NOMO-1 (cell line): ENCODE measurements around the gene SDHAF3.
A peak's percentile ranks its signal among the peaks of the same experiment; 100 is the strongest.
"Not testable (repeated sequence)": the region's sequence is repeated elsewhere in the genome, so short reads cannot be mapped to it uniquely, and the experiment has no call there.

Experiments
- DNase-seq, 2 experiments: peaks; one replicate each; lab custom pipeline; 2025; ENCODE audit not compliant: unreplicated experiment in 2 of 2; lab: John Stamatoyannopoulos, UW

SDHAF3 gene

DNA sequence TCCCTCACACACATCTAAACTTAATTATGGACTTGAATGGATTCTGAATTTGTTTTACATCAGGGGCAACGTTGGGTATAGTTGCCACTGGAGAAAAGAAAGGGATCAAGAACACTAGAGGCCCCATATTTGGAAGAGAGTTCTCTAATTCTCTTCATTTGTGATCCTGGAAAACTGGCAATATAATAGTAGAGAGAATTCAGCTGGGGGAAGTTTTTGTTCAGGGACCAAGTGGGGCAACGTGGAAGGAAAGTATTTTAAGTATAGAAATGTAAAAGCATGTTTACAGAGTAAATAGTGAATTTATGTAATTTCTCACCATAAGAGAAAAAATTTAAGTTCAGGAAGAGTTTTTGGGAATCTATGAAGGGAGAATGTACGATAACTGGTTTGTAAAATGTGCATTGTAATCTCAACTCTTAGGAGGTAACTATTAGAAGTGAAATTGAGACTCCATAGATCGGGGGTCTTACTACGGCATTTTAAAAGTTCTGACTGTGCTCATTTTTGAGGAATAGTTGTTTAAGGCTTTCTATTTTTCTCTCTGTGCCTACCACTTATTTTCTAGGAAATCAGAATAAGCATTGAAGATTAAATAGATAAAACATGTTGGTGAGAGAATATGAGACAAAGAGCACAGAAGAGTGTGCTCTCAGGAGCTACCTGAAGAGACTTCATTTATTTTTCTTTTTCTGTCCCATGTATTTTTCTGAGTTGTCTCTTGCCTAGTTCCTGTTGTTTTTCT, 3.4 kb downstream of the SDHAF3 start:
- no peak for DNase-seq

DNA sequence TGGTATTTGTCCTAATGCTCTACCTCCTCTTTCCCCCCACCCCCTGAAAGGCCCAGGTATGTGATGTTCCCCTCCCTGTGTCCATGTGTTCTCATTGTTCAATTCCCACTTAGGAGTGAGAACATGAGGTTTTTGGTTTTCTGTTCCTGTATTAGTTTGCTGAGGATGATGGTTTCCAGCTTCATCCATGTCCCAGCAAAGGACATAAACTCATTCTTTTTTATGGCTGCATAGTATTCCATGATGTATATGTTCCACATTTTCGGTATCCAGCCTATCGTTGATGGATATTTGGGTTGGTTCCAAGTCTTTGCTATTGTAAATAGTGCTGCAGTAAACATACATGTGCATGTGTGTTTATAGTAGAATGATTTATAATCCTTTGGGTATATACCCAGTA, 5.6 kb downstream of the SDHAF3 start:
- DNase-seq = not testable (repeated sequence)

DNA sequence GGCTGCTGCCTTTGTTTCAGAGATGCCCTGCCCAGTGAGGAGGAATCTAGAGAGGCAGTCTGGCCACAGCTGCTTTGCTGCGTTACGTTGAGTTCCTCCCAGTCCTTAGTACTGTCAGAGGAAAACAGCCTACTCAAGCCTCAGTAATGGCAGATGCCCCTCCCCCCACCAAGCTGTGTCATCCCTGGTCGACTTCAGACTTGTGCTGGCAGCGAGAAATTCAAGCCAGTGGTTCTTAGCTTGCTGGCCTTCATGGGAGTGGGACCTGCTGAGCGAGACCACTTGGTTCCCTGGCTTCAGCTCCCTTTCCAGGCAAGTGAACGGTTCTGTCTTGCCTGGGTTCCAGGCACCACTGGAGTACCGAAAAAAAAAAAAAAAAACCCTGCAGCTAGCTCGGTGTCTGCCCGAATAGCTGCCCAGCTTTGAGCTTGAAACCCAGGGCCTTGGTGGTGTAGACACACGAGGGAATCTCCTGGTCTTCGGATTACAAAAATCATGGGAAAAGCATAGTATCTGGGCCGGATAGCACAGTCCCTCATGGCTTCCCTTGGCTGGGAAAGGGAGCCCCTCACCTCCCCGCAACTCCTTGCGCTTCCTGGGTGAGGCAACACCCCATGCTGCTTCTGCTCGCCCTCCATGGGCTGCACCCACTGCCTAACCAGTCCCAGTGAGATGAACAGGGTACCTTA, 9.1 kb downstream of the SDHAF3 start:
- no peak for DNase-seq

DNA sequence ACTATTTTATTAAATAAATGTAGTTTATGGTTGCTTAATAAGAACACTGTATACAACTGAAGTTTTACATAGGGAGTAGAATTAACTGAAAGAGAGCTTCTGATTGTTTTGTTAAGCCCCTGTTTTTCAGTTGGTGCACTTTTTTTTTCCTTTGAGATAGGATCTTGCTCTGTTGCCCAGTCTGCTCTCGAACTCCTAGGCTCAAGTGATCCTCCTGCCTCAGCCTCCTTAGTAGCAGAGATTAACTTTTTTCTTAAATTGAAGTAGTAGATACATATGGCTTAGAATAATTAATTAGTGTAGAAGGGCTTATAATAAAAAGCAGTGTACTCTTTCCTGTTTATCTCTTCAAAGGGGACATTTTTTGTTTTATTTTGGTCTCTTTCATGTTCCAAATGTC, 11.2 kb downstream of the SDHAF3 start:
- DNase-seq = no peak

DNA sequence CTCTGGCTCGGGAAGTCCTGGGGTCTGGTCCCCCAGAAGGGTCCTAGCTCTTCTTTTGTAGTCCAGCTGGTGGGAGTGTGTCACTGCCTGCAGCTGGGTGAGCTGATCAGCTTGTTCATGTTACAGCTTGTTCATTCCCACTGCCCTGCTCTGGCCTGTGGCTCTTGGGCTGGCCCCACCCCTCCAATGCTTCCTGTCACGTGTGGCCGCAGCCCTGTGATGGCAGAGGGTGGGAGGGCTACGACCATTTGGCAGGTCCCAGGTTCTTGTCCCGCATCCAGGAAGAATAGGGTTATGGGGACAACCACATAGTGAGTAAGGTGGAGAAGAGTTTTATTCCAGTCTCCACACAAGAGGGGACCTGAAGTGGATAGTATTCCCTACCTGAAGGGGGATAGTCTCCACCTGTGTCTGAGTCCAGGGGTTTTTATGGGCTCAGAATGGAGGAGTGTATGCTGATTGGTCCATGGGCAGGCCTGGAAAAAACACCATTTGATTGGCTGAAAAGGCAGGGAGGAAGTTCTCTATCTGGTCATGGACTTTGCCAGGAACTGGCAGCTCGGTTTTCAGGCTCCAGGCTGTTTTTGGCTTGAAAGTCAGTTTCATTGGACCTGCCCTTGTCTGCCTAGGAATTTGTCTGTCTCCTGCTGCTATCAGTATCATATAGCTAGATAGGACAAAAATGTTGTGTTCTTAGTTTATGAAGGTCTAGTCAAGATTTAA, 13.1 kb downstream of the SDHAF3 start:
- DNase-seq = no peak

GRCh38 chr7:97133159-97133558, 15.7 kb downstream of the SDHAF3 start:
- no peak for DNase-seq

- DNase-seq = no peak
Observed at GRCh38 chr7:97138830-97139229, 21.3 kb downstream of the SDHAF3 start.

- DNase-seq = peak; percentile 16 to 79
Observed at GRCh38 chr7:97145068-97145467, 27.6 kb downstream of the SDHAF3 start.

GRCh38 chr7:97149843-97150242, 32.3 kb downstream of the SDHAF3 start:
- no peak for DNase-seq

GRCh38 chr7:97155897-97156418, 38.5 kb downstream of the SDHAF3 start:
- no peak for DNase-seq

- not testable (repeated sequence) for DNase-seq
Observed at GRCh38 chr7:97159984-97160383, 42.5 kb downstream of the SDHAF3 start.

DNA sequence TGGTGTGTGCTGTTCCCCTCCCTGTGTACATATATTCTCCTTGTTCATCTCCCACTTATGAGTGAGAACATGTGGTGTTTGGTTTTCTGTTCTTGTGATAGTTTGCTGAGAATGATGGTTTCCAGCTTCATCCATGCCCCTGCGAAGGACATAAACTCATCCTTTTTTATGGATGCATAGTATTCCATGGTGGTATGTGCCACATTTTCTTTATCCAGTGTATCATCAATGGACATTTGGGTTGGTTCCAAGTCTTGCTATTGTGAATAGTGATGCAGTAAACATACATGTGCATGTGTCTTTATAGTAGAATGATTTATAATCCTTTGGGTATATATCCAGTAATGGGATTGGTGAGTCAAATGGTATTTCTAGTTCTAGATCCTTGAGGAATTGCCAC, 44.1 kb downstream of the SDHAF3 start:
- not testable (repeated sequence) for DNase-seq

DNA sequence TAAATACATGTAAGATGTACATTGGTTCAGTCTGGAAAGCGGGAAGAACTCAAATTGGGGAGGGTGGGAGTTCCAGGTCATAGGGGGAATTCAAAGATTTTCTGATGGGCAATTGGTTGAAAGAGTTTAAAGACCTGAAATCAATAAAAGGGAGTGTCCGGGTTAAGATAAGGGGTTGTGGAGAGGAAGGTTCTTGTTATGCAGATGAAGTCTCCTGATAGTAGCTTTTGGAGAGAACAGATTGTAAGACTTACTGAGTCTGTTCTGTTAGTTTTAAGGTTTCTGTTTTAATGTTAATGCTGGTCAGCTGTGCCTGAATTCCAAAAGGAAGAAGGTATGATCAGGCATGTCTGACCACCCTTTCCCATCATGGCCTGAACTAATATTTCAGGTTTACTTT, 48.8 kb downstream of the SDHAF3 start:
- no peak for DNase-seq

GRCh38 chr7:97167176-97167575, 49.7 kb downstream of the SDHAF3 start:
- DNase-seq = no peak

- DNase-seq = no peak
Observed at GRCh38 chr7:97167749-97168148, 50.3 kb downstream of the SDHAF3 start.

GRCh38 chr7:97174303-97174702, 56.8 kb downstream of the SDHAF3 start:
- DNase-seq = peak; percentile 75 to 93

GRCh38 chr7:97179454-97180104, 62.1 kb downstream of the SDHAF3 start:
- DNase-seq = peak in 1 of 2 experiments; percentile 56

GRCh38 chr7:97187067-97187466, 69.6 kb downstream of the SDHAF3 start:
- DNase-seq = no peak

DNA sequence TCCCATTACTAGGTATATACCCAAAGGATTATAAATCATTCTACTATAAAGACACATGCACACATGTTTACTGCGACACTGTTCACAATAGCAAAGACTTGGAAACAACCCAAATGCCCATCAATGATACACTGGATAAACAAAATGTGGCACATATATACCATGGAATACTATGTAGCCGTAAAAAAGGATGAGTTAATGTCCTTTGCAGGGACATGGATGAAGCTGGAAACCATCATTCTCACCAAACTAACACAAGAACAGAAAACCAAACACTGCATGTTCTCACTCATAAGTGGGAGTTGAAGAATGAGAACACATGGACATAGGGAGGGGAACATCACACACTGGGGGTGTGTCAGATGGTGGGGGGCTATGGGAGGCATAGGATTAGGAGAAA, 78.7 kb downstream of the SDHAF3 start:
- not testable (repeated sequence) for DNase-seq

- DNase-seq = no peak
Observed at GRCh38 chr7:97198596-97198995, 81.1 kb downstream of the SDHAF3 start.

DNA sequence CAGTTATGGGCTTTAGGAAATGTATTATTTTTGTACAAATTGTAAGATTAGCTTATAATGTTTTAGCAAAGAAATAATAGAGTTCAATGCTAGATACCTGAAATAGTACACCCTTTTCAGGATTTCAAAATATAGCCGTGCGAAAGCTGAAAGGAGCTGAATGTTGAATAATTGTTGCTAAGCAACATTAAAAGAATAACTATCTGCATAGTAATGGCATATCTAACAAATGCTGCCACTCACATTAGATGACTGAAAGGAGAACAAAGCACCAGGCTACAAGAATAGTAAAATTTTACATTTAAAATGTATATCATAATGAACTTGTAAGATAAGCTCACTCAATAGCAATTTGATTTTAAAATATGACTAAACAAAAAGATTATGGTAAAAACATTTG, 82.5 kb downstream of the SDHAF3 start:
- no peak for DNase-seq
